Measurements from ENCODE around the gene EIF3A. TPM values are rescaled to one million over a fixed set of nuclear protein-coding genes. Genes with fewer than 3 reads are reported as not detected.

EIF3A gene
- total RNA-seq, 1 donor from 2014 or later, result 134 TPM

GRCh38 chr10:119058010-119058409 lies 22.6 kb downstream of the EIF3A start:
- peaks cover 54% of the 10 kb centered on the region for H3K36me3 Mint-ChIP-seq (ENCODE audit: low read depth)
- no peaks in the 10 kb centered on the region for H3K9me3 Mint-ChIP-seq (ENCODE audit: low read depth)

DNA sequence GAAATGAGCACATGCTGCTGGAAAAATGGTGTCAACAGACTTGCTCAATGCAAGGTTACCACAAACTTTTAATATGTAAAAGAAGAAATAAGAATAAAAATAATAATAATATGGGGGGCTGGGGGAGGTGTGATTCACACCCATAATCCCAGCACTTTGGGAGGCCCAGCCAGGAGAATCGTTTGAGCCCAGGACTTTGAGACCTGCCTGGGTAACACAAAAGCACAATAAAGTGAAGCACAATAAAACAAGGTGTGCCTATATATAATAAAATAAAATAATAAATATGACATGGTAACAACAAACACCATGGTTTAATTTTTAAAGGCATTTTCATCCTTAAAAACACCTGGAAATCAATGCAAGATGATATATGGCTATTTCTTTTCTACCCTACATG lies 25.1 kb downstream of the EIF3A start:
- H3K9me3 Mint-ChIP-seq (ENCODE audit: low read depth), result no peaks in the 10 kb centered on the region
- no peak overlapping the region for H3K27ac Mint-ChIP-seq (ENCODE audit: unreplicated experiment)
- no peak for DNase-seq (ENCODE audit: low spot score)
- H3K36me3 Mint-ChIP-seq (ENCODE audit: low read depth), result peaks cover 63% of the 10 kb centered on the region
- no peaks in the 10 kb centered on the region for H3K27me3 Mint-ChIP-seq (ENCODE audit: low read depth)
- TF ChIP-seq CTCF (IDR thresholded peaks at IDR 0.05), result no peak
- no peaks in the 10 kb centered on the region for H3K4me1 Mint-ChIP-seq (ENCODE audit: low read depth)
- no peak overlapping the region for H3K4me3 Mint-ChIP-seq (ENCODE audit: unreplicated experiment)

More at GRCh38 chr10:119058010-119058409, 22.6 kb downstream of the EIF3A start:
- no peak for TF ChIP-seq CTCF (IDR thresholded peaks at IDR 0.05)
- no peaks in the 10 kb centered on the region for H3K4me1 Mint-ChIP-seq (ENCODE audit: low read depth)
- no peaks in the 10 kb centered on the region for H3K27me3 Mint-ChIP-seq (ENCODE audit: low read depth)
- H3K4me3 Mint-ChIP-seq (ENCODE audit: unreplicated experiment), result no peak overlapping the region
- no peak for DNase-seq (ENCODE audit: low spot score)
- H3K27ac Mint-ChIP-seq (ENCODE audit: unreplicated experiment), result no peak overlapping the region

DNA sequence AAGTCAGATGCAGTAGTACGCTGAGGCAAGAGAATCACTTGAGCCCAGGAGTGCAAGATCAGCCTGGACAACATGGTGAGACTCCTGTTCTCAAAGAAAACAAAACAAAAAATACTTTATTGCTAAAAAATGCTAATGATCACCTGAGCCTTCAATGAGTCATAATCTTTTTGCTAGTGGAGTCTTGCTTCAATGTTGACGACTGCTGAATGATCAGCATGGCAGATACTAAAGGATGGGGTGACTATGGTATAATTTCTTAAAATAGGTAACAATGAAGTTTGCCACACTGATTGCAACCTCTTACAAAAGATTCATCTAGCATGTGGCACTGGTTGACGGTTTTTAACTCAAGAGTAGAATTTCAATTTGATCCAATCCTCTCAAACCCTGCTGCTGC lies 28.8 kb downstream of the EIF3A start:
- H3K27ac Mint-ChIP-seq (ENCODE audit: unreplicated experiment), result no peak overlapping the region
- H3K27me3 Mint-ChIP-seq (ENCODE audit: low read depth), result no peaks in the 10 kb centered on the region
- H3K4me1 Mint-ChIP-seq (ENCODE audit: low read depth), result no peaks in the 10 kb centered on the region
- H3K36me3 Mint-ChIP-seq (ENCODE audit: low read depth), result peaks cover 54% of the 10 kb centered on the region
- no peak for TF ChIP-seq CTCF (IDR thresholded peaks at IDR 0.05)
- no peak for DNase-seq (ENCODE audit: low spot score)
- H3K4me3 Mint-ChIP-seq (ENCODE audit: unreplicated experiment), result no peak overlapping the region
- no peaks in the 10 kb centered on the region for H3K9me3 Mint-ChIP-seq (ENCODE audit: low read depth)

DNA sequence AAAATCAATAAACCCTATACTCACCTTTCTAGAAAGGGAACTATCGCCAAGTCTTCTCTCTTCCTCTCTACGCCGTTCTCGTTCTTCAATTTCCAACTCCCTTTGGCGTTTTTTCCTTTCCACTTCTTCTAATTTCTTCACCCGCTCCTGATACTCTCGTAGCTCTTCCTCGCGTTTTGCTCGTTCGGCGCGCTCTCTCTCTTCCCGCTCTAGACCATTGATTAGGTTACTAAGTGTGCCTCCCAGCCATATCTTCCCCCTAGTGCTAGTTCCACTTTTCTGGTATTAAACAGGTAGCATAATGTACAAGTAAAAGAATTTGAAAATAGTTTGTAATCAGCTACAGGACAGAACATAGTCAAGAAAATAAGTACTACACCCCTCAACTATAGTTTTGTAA lies 30.8 kb downstream of the EIF3A start:
- Mint-ChIP-seq H3K4me3 (ENCODE audit: unreplicated experiment) (no peak overlapping the region), H3K36me3 (ENCODE audit: low read depth) (peaks cover 52% of the 10 kb centered on the region), H3K27ac (ENCODE audit: unreplicated experiment) (no peak overlapping the region), H3K9me3 (ENCODE audit: low read depth) (no peaks in the 10 kb centered on the region), H3K27me3 (ENCODE audit: low read depth) (no peaks in the 10 kb centered on the region), H3K4me1 (ENCODE audit: low read depth) (peaks cover 3% of the 10 kb centered on the region)
- TF ChIP-seq CTCF (IDR thresholded peaks at IDR 0.05), result no peak
- DNase-seq (ENCODE audit: low spot score), result no peak

DNA sequence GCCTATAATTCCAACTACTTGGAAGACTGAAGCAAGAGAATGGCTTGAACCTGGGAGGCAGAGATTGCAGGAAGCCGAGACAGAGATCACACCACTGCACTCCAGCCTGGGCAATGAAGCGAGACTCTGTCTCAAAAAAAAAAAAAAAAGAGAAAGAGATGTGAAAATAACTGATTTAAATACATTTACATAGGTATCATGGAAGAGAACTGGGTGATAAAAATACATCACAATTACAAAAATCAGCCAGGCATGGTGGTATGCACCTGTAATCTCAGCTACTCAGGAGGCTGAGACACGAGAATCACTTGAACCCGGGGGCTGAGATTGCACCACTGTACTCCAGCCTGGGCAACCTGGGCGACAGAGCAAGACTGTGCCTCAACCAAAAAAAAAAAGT lies 31.3 kb downstream of the EIF3A start:
- no peak for DNase-seq (ENCODE audit: low spot score)
- Mint-ChIP-seq H3K36me3 (ENCODE audit: low read depth) (peaks cover 51% of the 10 kb centered on the region), H3K9me3 (ENCODE audit: low read depth) (no peaks in the 10 kb centered on the region), H3K4me1 (ENCODE audit: low read depth) (peaks cover 3% of the 10 kb centered on the region), H3K27ac (ENCODE audit: unreplicated experiment) (no peak overlapping the region), H3K27me3 (ENCODE audit: low read depth) (no peaks in the 10 kb centered on the region), H3K4me3 (ENCODE audit: unreplicated experiment) (no peak overlapping the region)
- TF ChIP-seq CTCF (IDR thresholded peaks at IDR 0.05), result no peak

Data from chondrocyte (in vitro differentiated cells).